ENCODE measurements around the gene NONO.
"Not testable (repeated sequence)": the region's sequence is repeated elsewhere in the genome, so short reads cannot be mapped to it uniquely, and the experiment has no call there.

Gene NONO

DNA sequence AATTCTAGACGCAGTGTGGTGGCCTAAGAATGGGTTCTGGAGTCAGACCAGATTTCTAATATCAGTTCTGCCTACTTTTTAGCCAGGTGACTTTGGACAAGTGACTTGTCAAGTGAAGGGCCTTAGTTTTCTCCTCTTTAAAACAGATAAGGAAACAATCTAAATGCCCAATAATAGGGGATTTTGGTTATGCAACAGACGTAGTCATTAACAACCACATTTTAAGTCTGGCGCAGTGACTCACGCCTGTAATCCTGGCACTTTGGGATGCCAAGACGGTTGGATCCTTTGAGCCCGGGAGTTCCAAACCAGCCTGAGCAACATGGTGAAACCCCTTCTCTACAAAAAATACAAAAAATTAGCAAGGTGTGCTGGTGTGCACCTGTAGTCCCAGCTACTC lies 27.4 kb upstream of the NONO start:
- no peak overlapping the region for H3K4me3 ChIP-seq (ENCODE audit: control insufficient read depth, low read depth, low read length)
- no peak for TF ChIP-seq CTCF (IDR thresholded peaks at IDR 0.05; ENCODE audit: control insufficient read depth, insufficient read depth, low read depth, low read length, missing control alignments)
- no peak for DNase-seq (ENCODE audit: low read depth)

DNA sequence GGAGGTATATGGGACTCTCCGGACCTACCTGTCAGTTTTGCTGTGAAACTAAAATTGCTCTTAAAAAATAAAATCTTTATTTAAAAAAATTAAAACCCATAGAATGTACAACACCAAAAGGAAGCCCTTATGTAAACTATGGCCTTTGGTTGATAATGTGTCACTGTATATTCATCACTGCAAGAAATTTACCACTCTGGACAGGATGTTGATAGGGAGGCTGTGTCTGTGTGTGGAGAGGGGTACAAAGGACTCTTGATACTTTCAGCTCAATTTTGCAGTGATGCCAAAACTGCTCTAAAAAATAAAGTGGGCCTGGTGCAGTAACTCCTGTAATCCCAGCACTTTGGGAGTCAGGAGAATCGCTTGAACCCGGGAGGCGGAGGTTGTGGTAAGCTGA lies 26.6 kb upstream of the NONO start:
- H3K4me3 ChIP-seq (ENCODE audit: control insufficient read depth, low read depth, low read length): no peak overlapping the region
- DNase-seq (ENCODE audit: low read depth): no peak
- TF ChIP-seq CTCF (IDR thresholded peaks at IDR 0.05; ENCODE audit: control insufficient read depth, insufficient read depth, low read depth, low read length, missing control alignments): no peak

GRCh38 chrX:71268624-71269023 lies 14.8 kb upstream of the NONO start:
- DNase-seq (ENCODE audit: low read depth); H3K4me3 ChIP-seq (ENCODE audit: control insufficient read depth, low read depth, low read length): not testable (repeated sequence)

GRCh38 chrX:71269801-71270395 lies 13.5 kb upstream of the NONO start:
- DNase-seq (ENCODE audit: low read depth): no peak
- no peak for TF ChIP-seq CTCF (IDR thresholded peaks at IDR 0.05; ENCODE audit: control insufficient read depth, insufficient read depth, low read depth, low read length, missing control alignments)
- H3K4me3 ChIP-seq (ENCODE audit: control insufficient read depth, low read depth, low read length): no peak overlapping the region

DNA sequence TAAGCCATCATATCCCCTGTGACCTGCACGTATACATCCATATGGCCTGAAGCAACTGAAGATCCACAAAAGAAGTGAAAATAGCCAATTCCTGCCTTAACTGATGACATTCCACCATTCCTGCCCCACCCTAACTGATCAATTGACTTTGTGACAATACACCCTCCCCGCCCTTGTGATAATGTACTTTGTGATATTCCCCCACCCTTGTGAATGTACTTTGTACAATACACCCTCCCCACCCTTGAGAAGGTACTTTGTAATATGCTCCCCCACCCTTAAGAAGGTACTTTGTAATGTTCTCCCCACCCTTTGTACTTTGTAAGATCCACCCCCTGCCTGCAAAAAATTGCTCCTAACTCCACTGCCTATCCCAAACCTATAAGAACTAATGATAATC lies 11.1 kb upstream of the NONO start:
- not testable (repeated sequence) for DNase-seq (ENCODE audit: low read depth)

GRCh38 chrX:71281300-71281699 lies 2.1 kb upstream of the NONO start:
- not testable (repeated sequence) for DNase-seq (ENCODE audit: low read depth); H3K4me3 ChIP-seq (ENCODE audit: control insufficient read depth, low read depth, low read length)

More for the DNA sequence above, 11.1 kb upstream of the NONO start:
- not testable (repeated sequence) for H3K4me3 ChIP-seq (ENCODE audit: control insufficient read depth, low read depth, low read length)

DNA sequence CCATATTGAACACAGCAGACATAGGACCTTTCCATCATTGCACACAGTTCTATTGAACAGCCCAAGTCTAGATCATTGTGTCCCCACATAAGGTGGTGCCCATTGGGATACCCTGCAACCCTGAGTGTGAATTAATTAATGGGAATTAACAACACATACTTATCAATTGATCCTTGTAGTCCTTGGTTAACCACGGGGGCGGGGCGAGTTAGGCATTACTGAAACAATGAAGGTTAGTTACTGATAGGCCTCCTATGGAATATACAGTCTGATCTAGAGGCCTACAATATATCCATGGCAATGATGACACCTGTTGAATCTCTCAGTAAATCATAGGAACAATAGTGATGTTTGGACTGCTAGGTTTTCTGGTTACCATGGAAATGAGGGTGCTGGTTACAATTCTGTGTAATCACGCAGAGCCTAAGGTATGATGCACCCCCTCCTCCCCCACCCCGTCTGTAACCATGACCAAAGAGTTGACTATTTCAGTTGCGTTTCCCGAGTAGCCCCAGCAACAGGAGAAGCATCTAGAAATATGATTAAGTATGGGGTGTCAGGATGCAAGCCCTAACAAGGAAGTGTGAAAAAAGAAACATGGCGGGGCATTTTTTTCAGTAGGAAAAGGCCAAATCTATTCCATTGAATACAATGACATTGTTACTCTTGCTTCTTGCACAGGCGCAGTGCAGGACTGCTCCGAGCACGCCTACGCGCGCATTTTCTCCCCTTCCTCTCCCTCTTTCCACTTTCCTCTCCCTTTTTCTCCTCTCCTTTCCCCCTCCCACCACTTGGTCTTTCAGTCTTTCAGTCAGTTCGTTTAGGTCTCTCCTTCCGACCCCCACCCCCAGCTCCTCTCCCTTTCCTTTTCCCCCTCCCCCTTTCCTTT lies 677 bp upstream of the NONO start:
- peak overlapping the region; percentile 45 for H3K4me3 ChIP-seq (ENCODE audit: control insufficient read depth, low read depth, low read length)
- TF ChIP-seq CTCF (IDR thresholded peaks at IDR 0.05; ENCODE audit: control insufficient read depth, insufficient read depth, low read depth, low read length, missing control alignments): no peak
- no peak for DNase-seq (ENCODE audit: low read depth)

GRCh38 chrX:71285929-71286328 lies 2.5 kb downstream of the NONO start:
- no peak for DNase-seq (ENCODE audit: low read depth)
- no peak for TF ChIP-seq CTCF (IDR thresholded peaks at IDR 0.05; ENCODE audit: control insufficient read depth, insufficient read depth, low read depth, low read length, missing control alignments)
- H3K4me3 ChIP-seq (ENCODE audit: control insufficient read depth, low read depth, low read length): no peak overlapping the region
